ENCODE measurements around the gene BLVRA.
"Not testable (repeated sequence)": the region's sequence is repeated elsewhere in the genome, so short reads cannot be mapped to it uniquely, and the experiment has no call there.

Gene BLVRA, protein sequence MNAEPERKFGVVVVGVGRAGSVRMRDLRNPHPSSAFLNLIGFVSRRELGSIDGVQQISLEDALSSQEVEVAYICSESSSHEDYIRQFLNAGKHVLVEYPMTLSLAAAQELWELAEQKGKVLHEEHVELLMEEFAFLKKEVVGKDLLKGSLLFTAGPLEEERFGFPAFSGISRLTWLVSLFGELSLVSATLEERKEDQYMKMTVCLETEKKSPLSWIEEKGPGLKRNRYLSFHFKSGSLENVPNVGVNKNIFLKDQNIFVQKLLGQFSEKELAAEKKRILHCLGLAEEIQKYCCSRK

GRCh38 chr7:43758029-43758821, at the start of gene BLVRA:
TSS of gene BLVRA (plus strand) at chr7:43758680. CDS start at chr7:43771159, 12,479 bp downstream.
- peak in 1 of 2 experiments; percentile 82 for DNase-seq

DNA sequence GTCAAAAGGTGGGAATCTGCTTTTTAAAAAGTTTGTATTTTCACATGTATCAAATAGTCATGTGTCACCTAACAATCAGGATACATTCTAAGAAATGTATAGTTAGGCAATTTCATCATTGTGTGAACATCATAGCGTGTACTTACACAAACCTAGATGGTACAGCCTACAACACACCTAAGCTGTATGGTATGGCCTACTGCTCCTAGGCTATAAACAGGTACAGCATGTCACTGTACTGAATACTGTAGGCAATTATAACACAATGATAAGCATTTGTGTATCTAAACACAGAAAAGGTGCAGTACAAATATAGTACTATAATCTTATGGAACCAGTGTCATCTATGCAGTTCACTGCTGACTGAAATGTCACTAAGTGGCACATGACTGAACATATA, 47.0 kb upstream of the BLVRA start:
- no peak for DNase-seq

GRCh38 chr7:43715966-43716365, 42.5 kb upstream of the BLVRA start:
- DNase-seq = not testable (repeated sequence)

- DNase-seq = no peak
Measured at GRCh38 chr7:43716598-43716997, 41.9 kb upstream of the BLVRA start.

GRCh38 chr7:43721193-43721806, 37.2 kb upstream of the BLVRA start:
- DNase-seq = peak; percentile 28 to 67

- no peak for DNase-seq
Measured at GRCh38 chr7:43723007-43723341, 35.5 kb upstream of the BLVRA start.

DNA sequence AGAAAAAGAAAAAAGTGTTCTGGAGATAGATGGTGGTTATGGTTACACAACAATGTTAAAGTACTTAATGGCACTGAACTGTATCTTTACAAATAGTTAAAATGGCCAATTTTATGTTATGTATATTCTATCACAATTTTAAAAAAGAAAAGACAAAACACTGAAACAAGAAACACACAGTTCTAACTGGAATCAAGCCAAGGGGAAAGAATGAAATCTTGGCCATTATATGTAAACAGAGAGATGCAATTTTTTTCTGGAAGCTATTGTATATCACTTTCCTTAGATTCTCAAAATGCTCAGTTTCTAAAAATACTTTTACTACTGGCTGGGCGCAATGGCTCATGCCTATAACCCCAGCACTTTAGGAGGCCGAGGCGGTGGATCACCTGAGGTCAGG, 33.2 kb upstream of the BLVRA start:
- DNase-seq = no peak

GRCh38 chr7:43726466-43726865, 32.0 kb upstream of the BLVRA start:
- DNase-seq = no peak

DNA sequence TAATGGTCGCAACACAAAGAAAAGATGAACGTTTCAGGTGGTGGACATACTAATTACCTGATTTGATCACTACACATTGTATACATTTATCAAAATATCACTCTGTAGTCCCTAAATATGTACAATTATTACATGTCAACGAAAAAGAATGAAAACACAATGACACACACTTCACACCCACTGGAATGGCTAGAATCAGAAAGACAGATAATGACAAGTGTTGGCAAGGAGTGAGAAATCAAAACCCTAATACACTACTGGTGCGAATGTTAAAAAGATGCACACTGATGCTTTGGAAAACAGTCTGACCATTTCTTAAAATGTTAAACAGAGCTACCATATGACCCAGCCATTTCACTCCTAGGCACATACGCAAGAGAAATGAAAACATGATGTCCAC, 31.5 kb upstream of the BLVRA start:
- no peak for DNase-seq

DNA sequence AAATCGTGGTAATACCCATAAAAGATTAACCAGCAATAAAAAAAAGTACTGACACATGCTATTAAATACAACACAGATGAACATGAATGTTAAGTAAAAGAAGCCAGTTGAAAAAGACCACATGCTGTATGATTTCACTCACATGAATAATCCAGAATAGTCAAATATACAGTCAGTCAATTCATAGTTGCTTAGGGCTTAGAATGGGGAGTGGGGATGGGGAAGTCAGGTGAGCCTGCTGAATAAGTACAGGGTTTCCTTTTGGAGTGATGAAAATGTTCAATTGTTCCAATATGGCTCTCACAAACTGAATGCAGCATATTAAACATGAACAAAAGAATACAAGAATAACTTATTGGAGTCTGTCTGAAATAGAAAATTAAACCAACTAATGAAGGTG, 31.0 kb upstream of the BLVRA start:
- DNase-seq = no peak

- DNase-seq = peak; percentile 88 to 95
Measured at GRCh38 chr7:43729214-43729923, 29.1 kb upstream of the BLVRA start, which contains the start of gene COA1. TSS of gene COA1 (minus strand) at chr7:43729523. CDS start at chr7:43648614, 80,909 bp downstream.

GRCh38 chr7:43729924-43730248, 28.6 kb upstream of the BLVRA start:
- DNase-seq = no peak

DNA sequence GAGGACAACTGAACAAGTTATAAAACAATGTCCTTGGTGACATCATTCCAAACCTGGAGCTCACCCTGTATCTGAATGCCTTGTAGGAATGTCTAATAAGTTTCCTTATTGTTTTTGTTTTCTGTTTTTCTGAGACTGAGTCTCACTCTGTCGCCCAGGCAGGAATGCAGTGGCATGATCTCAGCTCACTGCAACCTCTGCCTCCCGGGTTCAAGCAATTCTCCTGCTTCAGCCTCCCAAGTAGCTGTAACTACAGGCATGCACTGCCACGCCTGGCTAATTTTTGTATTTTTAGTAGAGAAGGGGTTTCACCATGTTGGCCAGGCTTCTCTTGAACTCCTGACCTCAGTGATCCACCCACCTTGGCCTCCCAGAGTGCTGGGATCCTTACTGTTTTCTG, 27.0 kb upstream of the BLVRA start:
- not testable (repeated sequence) for DNase-seq

DNA sequence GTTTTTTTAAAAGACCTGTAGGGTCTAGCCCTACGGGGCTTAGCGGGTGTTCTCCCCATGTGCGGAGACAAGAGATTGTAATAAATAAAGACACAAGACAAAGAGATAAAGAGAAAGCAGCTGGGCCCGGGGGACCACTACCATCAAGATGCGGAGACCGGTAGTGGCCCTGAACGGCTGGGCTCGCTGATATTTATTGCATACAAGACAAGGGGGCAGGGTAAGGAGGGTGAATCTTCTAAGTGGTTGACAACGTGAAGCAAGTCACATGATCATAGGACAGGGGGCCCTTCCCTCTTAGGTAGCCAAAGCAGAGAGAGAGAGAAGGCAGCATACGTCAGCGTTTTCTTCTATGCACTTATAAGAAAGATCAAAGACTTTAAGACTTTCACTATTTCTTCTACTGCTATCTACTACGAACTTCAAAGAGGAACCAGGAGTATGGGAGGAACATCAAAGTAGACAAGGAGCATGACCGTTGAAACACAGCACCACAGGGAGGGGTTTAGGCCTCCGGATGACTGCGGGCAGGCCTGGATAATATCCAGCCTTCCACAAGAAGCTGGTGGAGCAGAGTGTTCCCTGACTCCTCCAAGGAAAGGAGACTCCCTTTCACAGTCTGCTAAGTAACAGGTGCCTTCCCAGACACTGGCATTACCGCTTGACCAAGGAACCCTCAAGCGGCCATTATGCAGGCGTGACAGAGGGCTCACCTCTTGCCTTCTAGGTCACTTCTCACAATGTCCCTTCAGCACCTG, 23.7 kb upstream of the BLVRA start:
- DNase-seq = not testable (repeated sequence)

DNA sequence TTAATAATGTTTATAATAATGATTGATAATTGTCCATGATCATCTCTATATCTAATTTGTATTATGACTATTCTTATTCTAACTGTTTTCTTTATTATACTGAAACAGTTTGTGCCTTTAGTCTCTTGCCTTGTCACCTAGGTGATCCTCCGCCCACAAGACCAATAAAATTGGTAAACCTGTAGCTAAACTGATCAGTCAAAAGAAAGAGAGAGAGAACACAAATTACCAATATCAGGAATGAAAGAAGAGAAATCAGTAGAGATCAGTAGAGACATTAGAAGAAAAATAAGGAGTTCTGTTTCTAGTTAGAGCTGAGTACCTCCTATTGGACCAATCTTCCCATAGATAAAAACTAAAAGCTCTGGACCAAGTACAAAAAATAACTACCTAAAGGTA, 23.1 kb upstream of the BLVRA start:
- no peak for DNase-seq

DNA sequence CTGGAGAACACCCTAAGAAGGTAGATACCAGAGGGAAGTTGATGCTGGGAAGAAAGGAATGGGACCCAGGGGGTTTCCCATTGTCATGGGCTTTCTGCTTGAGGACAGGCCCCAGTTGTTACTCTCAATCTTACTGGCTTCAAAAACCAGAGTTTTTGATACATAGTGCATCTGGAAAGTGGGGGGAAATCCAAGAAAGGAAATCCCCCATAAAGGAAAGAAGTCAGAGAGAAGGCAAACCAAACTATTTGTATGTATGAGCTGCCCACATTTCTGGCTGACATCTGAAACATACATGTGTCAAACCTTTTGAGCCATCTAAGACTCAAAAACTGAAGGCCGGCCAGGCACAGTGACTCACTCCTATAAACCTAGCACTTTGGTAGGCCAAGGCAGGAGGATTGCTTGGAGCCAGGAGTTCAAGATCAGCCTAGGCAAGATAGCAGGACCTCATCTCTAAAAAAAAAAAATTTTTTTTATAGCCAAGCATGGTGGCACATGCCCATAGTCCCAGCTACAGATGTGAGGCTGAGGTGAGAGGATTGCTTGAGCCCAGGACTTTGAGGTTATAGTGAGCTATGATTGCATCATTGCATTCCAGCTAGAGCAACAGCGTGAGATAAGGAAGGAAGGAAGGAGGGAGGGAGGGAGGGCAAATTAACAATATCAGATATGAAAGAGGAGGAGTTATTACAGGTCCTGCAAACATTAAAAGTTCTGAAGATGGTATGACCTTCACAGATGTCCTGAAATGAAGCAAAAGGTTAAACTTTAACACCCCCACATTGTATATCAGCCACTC, 22.5 kb upstream of the BLVRA start:
- no peak for DNase-seq

- DNase-seq = no peak
Measured at GRCh38 chr7:43737467-43738127, 20.9 kb upstream of the BLVRA start.

GRCh38 chr7:43742692-43743091, 15.8 kb upstream of the BLVRA start:
- no peak for DNase-seq

DNA sequence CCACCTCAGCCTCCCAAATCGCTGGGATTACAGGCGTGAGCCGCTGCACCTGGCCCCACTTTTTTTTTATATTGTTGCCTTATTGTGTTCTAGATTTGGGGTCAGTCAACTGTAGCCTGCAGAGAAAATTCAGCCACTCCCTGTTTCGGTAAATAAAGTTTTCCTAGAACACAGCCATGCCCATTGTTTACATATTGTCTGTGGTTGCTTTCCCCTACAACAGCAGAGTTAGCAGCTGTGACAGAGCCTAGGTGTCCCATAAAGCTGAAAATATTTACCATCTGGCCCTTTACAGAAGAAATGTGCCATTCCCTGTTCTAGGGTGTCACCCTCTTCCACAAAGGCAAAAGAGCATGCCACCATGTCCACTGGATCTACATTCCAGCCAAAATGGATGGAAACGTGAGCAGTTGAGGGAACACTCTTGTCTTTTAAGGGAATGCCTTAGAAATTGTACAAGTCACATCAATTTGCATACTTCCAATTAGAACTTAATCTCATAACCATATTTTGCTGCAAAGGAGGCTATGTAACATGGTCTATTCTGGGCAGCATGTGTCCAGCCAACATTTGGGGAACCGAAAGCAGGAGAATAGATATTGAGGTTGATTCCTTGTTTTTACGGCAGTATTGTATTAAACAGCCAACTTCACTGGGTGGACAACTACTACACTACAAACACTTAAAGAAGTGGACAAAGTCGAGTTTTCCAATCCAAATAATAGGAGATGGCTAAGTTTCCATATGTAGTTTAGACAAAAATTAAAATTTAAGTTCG, 11.0 kb upstream of the BLVRA start:
- peak; percentile 13 to 35 for DNase-seq

DNA sequence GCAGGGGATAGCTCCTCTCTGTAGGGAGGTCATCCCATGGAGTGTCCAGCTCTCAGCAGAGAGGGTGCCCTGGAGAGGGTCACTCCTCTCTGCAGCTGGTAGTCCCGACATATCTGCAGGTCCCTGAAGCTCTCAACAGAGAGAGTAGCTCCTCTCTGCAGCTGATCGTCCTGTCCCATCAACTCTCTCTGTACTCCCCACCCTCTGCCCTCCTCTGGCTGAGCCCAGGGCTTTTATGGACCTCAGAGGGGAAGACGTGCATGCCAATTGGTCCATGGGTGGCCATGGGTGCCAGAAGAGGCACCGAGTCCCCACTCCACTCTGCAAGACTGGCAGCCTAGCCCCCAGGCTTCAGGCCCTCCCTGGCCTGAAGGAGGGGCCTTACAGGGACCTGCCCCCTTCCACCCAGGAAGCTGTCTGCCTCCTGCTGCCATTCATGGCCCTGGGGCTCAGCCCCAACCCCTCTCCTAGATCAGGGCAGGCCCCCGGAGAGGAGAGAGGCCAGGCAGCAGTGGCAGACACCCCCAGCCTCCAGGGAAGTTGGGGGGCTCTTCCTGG, 9.0 kb upstream of the BLVRA start:
- DNase-seq = no peak

Data from NCI-H526 (cell line).